Spleen (tissue), 11 donors: ENCODE data around the gene FAM107B. TPM values are rescaled to one million over a fixed set of nuclear protein-coding genes. Genes with fewer than 3 reads are reported as not detected.

Experiments used
- DNase-seq: peaks from one replicate; pipeline ENCODE4 v3.0.0-alpha.2; 2020
- H3K27ac ChIP-seq, 8 donors: fragments of 200-600 bp; sonication (generic) in 7 of 8; 1 replicate in 4 of 8; 2 replicates in 4 of 8; pipeline versions ENCODE4 v1.5.0 to v1.8.0; 2016 to 2021; ENCODE audit warnings: inconsistent platforms in 4 of 8, mild to moderate bottlenecking in 4 of 8, moderate library complexity in 1 of 8
- H3K27me3 ChIP-seq, 7 donors: fragments of 200-600 bp; sonication (generic) in 6 of 7; replicated peaks in 1 of 7; 1 replicate in 4 of 7; 2 replicates in 3 of 7; pipeline versions ENCODE4 v1.5.0 to v1.8.0; 2016 to 2021; ENCODE audit warnings: inconsistent platforms in 3 of 7, mild to moderate bottlenecking in 1 of 7
- H3K36me3 ChIP-seq, 6 donors: fragments of 200-600 bp; sonication (generic) in 5 of 6; 1 replicate in 4 of 6; 2 replicates in 2 of 6; pipeline versions ENCODE4 v1.5.0 to v1.8.0; 2016 to 2021; ENCODE audit warnings: inconsistent platforms in 2 of 6
- H3K4me1 ChIP-seq, 6 donors: fragments of 200-600 bp; sonication (generic) in 5 of 6; 1 replicate in 3 of 6; 2 replicates in 3 of 6; pipeline versions ENCODE4 v1.5.0 to v1.8.0; 2016 to 2021; ENCODE audit warnings: inconsistent platforms in 3 of 6
- H3K4me3 ChIP-seq, 8 donors: fragments of 200-600 bp; sonication (generic) in 7 of 8; 1 replicate in 4 of 8; 2 replicates in 4 of 8; pipeline versions ENCODE4 v1.5.0 to v1.8.0; 2016 to 2021; ENCODE audit warnings: inconsistent platforms in 4 of 8, mild to moderate bottlenecking in 4 of 8, moderate library complexity in 2 of 8
- H3K9me3 ChIP-seq, 8 donors: fragments of 200-600 bp; sonication (generic) in 7 of 8; 1 replicate in 4 of 8; 2 replicates in 4 of 8; pipeline versions ENCODE4 v1.5.0 to v1.8.0; 2016 to 2021; ENCODE audit warnings: inconsistent platforms in 4 of 8
- CTCF ChIP-seq, 11 experiments: fragments of 200-600 bp in 7 of 11; fragments of 450-650 bp in 4 of 11; sonication (generic) in 4 of 11; IDR thresholded peaks in 8 of 11; conservative IDR thresholded peaks in 3 of 11; 1 replicate in 7 of 11; 2 replicates in 4 of 11; pipeline versions ENCODE4 v1.4.0 to v1.8.0; 2016 to 2021; ENCODE audit warnings: antibody characterized with exemption in 11 of 11, inconsistent platforms in 4 of 11, mild to moderate bottlenecking in 1 of 11
- POLR2A ChIP-seq, 3 donors: fragments of 450-650 bp; IDR thresholded peaks; one replicate each; pipeline ENCODE4 v1.5.1; 2017; ENCODE audit warnings: antibody characterized with exemption in 3 of 3, mild to moderate bottlenecking in 1 of 3
- POLR2AphosphoS5 ChIP-seq, 3 donors: sonication (generic); formaldehyde crosslinking; IDR thresholded peaks; one replicate each; pipeline ENCODE4 v1.5.1; 2017; ENCODE audit warnings: antibody characterized with exemption in 3 of 3
- WGBS, 5 donors: extraction: QIAGEN DNeasy Blood & Tissue Kit in 3 of 5; methylation state at CpG; one replicate each; pipeline versions ENCODE4 v1.1.5 to v1.1.7; 2013 to 2018; 5-methylcytosine and 5-hydroxymethylcytosine counted together
- intact Hi-C: fragments of 100-400 bp; cut with DNase I; formaldehyde crosslinking; loops from one replicate; pipeline ENCODE4 v1.15.0; 2023; ENCODE audit warnings: low total_unique reads
- polyA plus RNA-seq, 3 donors: library from polyadenylated mRNA; stranded (reverse); fragments of 200-250 nt; gene quantifications; one replicate each; pipeline ENCODE4 v1.2.1, GENCODE V29; 2013
- total RNA-seq, 7 donors: library from RNA; depleted of rRNA in 3 of 7; stranded (reverse); fragments of >200 nt in 3 of 7; fragmentation: NEBNext Ultra II Directional in 4 of 7; extraction: Animal tissue kit (Norgen Biotek cat#: 25700) in 4 of 7; gene quantifications; one replicate each; pipeline versions ENCODE4 v1.1.0 to v1.2.1, GENCODE V29; 2016 to 2021
- donor health status: healthy with polysubstance abuse.
- donor health status: DM: no; HTN: no; CAD: no; lungs with moderate emphysema.
- donor health status: DM: no; HTN: no; CAD: no.
- donor health status: Bipolar disorder and iron deficiency.
- donor health status: healthy.
- donor health status: DM: no; HTN: no; CAD: no.
- donor health status: DM: yes; HTN: yes; CAD: no.

FAM107B gene
- total and polyA plus RNA-seq, 10 donors, result 40.1 to 115 (median 75.5) TPM

- TF ChIP-seq POLR2AphosphoS5 (IDR thresholded peaks at IDR 0.05) (no peak), CTCF (IDR thresholded peaks at IDR 0.05 in 8 of 11, conservative IDR thresholded peaks at IDR 0.05 in 3 of 11) (no peak), POLR2A (IDR thresholded peaks at IDR 0.05) (no peak)
- Histone ChIP-seq H3K9me3 (no peaks in the 10 kb centered on the region), H3K27ac (peak overlapping the region; percentile 17 to 93 (median 84)), H3K4me3 (peak overlapping the region in 1 of 8 donors; percentile 51), H3K4me1 (peaks cover 47 to 100% (median 74%) of the 10 kb centered on the region in 6 donors), H3K27me3 (no peaks in the 10 kb centered on the region), H3K36me3 (peaks cover 0 to 19% (median 0%) of the 10 kb centered on the region in 6 donors)
- WGBS, 5 donors, result 35 to 67% (median 51%) methylated on average over 6 of the region's 6 CpGs
- intact Hi-C loops, result no loop called here
- no peak for DNase-seq
These were observed 224.2 kb downstream of the FAM107B start for GRCh38 chr10:14550471-14550981.

- no peak for TF ChIP-seq CTCF (IDR thresholded peaks at IDR 0.05 in 8 of 11, conservative IDR thresholded peaks at IDR 0.05 in 3 of 11)
- no peak for TF ChIP-seq POLR2A (IDR thresholded peaks at IDR 0.05)
- no peak for TF ChIP-seq POLR2AphosphoS5 (IDR thresholded peaks at IDR 0.05)
- 71 to 85% (median 79%) methylated on average over 6 of the region's 6 CpGs for WGBS, 5 donors
- Histone ChIP-seq H3K4me1 (peaks cover 37 to 100% (median 69%) of the 10 kb centered on the region in 6 donors), H3K27ac (peak overlapping the region in 7 of 8 donors; percentile 75 to 93 (median 85)), H3K4me3 (no peak overlapping the region), H3K9me3 (no peaks in the 10 kb centered on the region), H3K36me3 (peaks cover 0 to 19% (median 0%) of the 10 kb centered on the region in 6 donors), H3K27me3 (no peaks in the 10 kb centered on the region)
- intact Hi-C loops, result no loop called here
- DNase-seq, result no peak
These were observed 225.2 kb downstream of the FAM107B start for GRCh38 chr10:14549496-14549895.

GRCh38 chr10:14548970-14549369 lies 225.7 kb downstream of the FAM107B start:
- Histone ChIP-seq H3K4me3 (no peak overlapping the region), H3K9me3 (no peaks in the 10 kb centered on the region), H3K27ac (peak overlapping the region in 7 of 8 donors; percentile 75 to 93 (median 85)), H3K36me3 (peaks cover 0 to 19% (median 0%) of the 10 kb centered on the region in 6 donors), H3K27me3 (no peaks in the 10 kb centered on the region), H3K4me1 (peaks cover 33 to 100% (median 66%) of the 10 kb centered on the region in 6 donors)
- 70 to 87% (median 85%) methylated on average over 3 of the region's 3 CpGs for WGBS, 5 donors
- intact Hi-C loops, result no loop called here
- no peak for DNase-seq
- TF ChIP-seq CTCF (IDR thresholded peaks at IDR 0.05 in 8 of 11, conservative IDR thresholded peaks at IDR 0.05 in 3 of 11) (no peak), POLR2A (IDR thresholded peaks at IDR 0.05) (no peak), POLR2AphosphoS5 (IDR thresholded peaks at IDR 0.05) (no peak)

GRCh38 chr10:14548474-14548873 lies 226.2 kb downstream of the FAM107B start:
- peak overlapping the region in 3 of 8 donors; percentile 84 to 93 (median 92) for H3K27ac ChIP-seq
- intact Hi-C loops, result no loop called here
- no peaks in the 10 kb centered on the region for H3K9me3 ChIP-seq
- peaks cover 33 to 100% (median 66%) of the 10 kb centered on the region in 6 donors for H3K4me1 ChIP-seq
- no peak for DNase-seq
- TF ChIP-seq CTCF (IDR thresholded peaks at IDR 0.05 in 8 of 11, conservative IDR thresholded peaks at IDR 0.05 in 3 of 11) (no peak), POLR2AphosphoS5 (IDR thresholded peaks at IDR 0.05) (no peak), POLR2A (IDR thresholded peaks at IDR 0.05) (no peak)
- no peak overlapping the region for H3K4me3 ChIP-seq
- H3K36me3 ChIP-seq, result peaks cover 0 to 19% (median 0%) of the 10 kb centered on the region in 6 donors
- no peaks in the 10 kb centered on the region for H3K27me3 ChIP-seq
- WGBS, 5 donors, result 79 to 96% (median 88%) methylated on average over 7 to 11 of the region's 11 CpGs
